ENCODE measurements around the gene ANO4. TPM values are rescaled to one million over a fixed set of nuclear protein-coding genes. Genes with fewer than 3 reads are reported as not detected.

The ANO4 gene
- polyA plus RNA-seq, 1 donor (not counting 4 experiments of a cell fraction or from before 2014, with no cell fraction given): 18.1 TPM

DNA sequence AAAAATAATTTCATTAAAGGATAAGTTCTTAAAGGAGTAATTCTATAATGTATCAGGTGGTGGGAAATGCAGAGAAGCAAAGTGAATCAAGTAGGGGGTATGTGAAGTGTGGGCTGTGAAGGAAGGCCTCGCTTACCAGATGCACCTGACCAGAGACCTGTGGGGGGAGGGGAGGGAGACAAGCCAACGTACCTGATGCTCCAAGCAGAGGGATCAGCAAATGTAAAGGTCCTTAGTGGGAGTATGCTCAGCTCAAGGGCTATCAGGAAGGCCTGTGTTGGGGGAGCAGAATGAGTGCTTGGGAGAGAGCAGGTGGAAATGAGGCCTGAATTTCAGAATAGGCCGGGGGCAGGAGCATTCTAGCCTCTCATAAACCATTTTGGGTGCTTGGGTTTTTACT lies 57.1 kb downstream of the ANO4 start:
- no peak for FAIRE-seq
- TF ChIP-seq CTCF (optimal IDR thresholded peaks at IDR 0.05 in 1 of 3, IDR thresholded peaks at IDR 0.05 in 1 of 3, conservative IDR thresholded peaks at IDR 0.05 in 1 of 3; ENCODE audit: extremely low read depth in 1 of 3, insufficient read depth in 2 of 3, low read length in 3 of 3) (no peak), EZH2 (IDR thresholded peaks at IDR 0.05; ENCODE audit: low read length) (no peak)

DNA sequence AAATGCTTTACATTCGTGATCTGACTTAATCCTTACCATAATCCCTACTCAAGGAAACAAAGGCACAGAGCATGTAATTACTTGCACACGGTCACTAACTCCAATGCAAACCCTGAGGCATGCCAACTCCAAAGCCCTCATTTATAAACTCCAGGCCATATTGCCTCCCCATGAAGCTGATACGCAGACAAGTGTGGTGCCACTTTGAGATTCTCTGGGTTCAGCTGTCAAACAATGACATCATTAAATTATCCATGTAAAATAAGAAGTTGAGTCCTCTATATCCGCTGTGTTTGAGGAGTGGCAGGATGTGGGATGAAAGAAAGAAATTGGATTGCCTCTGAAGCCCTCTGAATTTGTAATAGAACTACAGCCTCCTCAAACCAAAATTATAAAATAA lies 62.8 kb downstream of the ANO4 start:
- H3K9me3 ChIP-seq (ENCODE audit: control insufficient read depth, low read depth, low read length): no peaks in the 10 kb centered on the region
- no peak overlapping the region for H3K27ac ChIP-seq (ENCODE audit: control insufficient read depth, insufficient read depth, low read length)
- H3K27me3 ChIP-seq (ENCODE audit: control insufficient read depth, extremely low read depth, insufficient read depth, low read length): no peaks in the 10 kb centered on the region
- no peaks in the 10 kb centered on the region for H3K9me1 ChIP-seq (ENCODE audit: control insufficient read depth, extremely low read depth, insufficient read depth, low read length)
- H3K36me3 ChIP-seq (ENCODE audit: control insufficient read depth in 2 of 2, extremely low read depth in 1 of 2, insufficient read depth in 2 of 2, low read length in 2 of 2): peaks cover 0 to 2% of the 10 kb centered on the region in 2 experiments
- no peak overlapping the region for H3K9ac ChIP-seq (ENCODE audit: control insufficient read depth, extremely low read depth, insufficient read depth, low read length)
- no peak overlapping the region for H3K4me2 ChIP-seq (ENCODE audit: control insufficient read depth, extremely low read depth, insufficient read depth, low read depth, low read length)
- H2AFZ ChIP-seq (ENCODE audit: control insufficient read depth, low read length): no peak overlapping the region
- H3K4me3 ChIP-seq (ENCODE audit: control insufficient read depth in 2 of 3, extremely low read depth in 1 of 3, insufficient read depth in 2 of 3, low read depth in 1 of 3, low read length in 3 of 3): no peak overlapping the region
- H4K20me1 ChIP-seq (ENCODE audit: control insufficient read depth, extremely low read depth, insufficient read depth, low read length): no peaks in the 10 kb centered on the region
- DNase-seq (ENCODE audit: low read depth, low spot score) (no peak), FAIRE-seq (no peak)
- no peaks in the 10 kb centered on the region for H3K79me2 ChIP-seq (ENCODE audit: control insufficient read depth, insufficient read depth, low read length)
- dilution Hi-C loops (cut with MboI; ENCODE audit: extremely low pct_ligation_motif_present, low sequenced_read_pairs): no loop called here
- H3K4me1 ChIP-seq (ENCODE audit: control insufficient read depth, extremely low read depth, insufficient read depth, low read length): peaks cover 11% of the 10 kb centered on the region
- no peak for TF ChIP-seq CTCF (optimal IDR thresholded peaks at IDR 0.05 in 1 of 3, IDR thresholded peaks at IDR 0.05 in 1 of 3, conservative IDR thresholded peaks at IDR 0.05 in 1 of 3; ENCODE audit: extremely low read depth in 1 of 3, insufficient read depth in 2 of 3, low read length in 3 of 3)
- no peak for TF ChIP-seq EZH2 (IDR thresholded peaks at IDR 0.05; ENCODE audit: low read length)

More for the DNA sequence above, 57.1 kb downstream of the ANO4 start:
- Histone ChIP-seq H3K4me2 (ENCODE audit: control insufficient read depth, extremely low read depth, insufficient read depth, low read depth, low read length) (no peak overlapping the region), H3K27me3 (ENCODE audit: control insufficient read depth, extremely low read depth, insufficient read depth, low read length) (no peaks in the 10 kb centered on the region), H2AFZ (ENCODE audit: control insufficient read depth, low read length) (no peak overlapping the region), H3K4me1 (ENCODE audit: control insufficient read depth, extremely low read depth, insufficient read depth, low read length) (peaks cover 4% of the 10 kb centered on the region), H4K20me1 (ENCODE audit: control insufficient read depth, extremely low read depth, insufficient read depth, low read length) (no peaks in the 10 kb centered on the region), H3K79me2 (ENCODE audit: control insufficient read depth, insufficient read depth, low read length) (no peaks in the 10 kb centered on the region), H3K9me1 (ENCODE audit: control insufficient read depth, extremely low read depth, insufficient read depth, low read length) (no peaks in the 10 kb centered on the region), H3K9me3 (ENCODE audit: control insufficient read depth, low read depth, low read length) (no peaks in the 10 kb centered on the region), H3K9ac (ENCODE audit: control insufficient read depth, extremely low read depth, insufficient read depth, low read length) (no peak overlapping the region), H3K36me3 (ENCODE audit: control insufficient read depth in 2 of 2, extremely low read depth in 1 of 2, insufficient read depth in 2 of 2, low read length in 2 of 2) (no peaks in the 10 kb centered on the region), H3K27ac (ENCODE audit: control insufficient read depth, insufficient read depth, low read length) (no peak overlapping the region), H3K4me3 (ENCODE audit: control insufficient read depth in 2 of 3, extremely low read depth in 1 of 3, insufficient read depth in 2 of 3, low read depth in 1 of 3, low read length in 3 of 3) (no peak overlapping the region)
- dilution Hi-C loops (cut with MboI; ENCODE audit: extremely low pct_ligation_motif_present, low sequenced_read_pairs): no loop called here
- DNase-seq (ENCODE audit: low read depth, low spot score): no peak

Data from keratinocyte (primary cell).